GM12892 (cell line): ENCODE measurements around the gene ATP8A1.

Experiments used
- POLR2A ChIP-seq: IDR thresholded peaks from 2 replicates; pipeline ENCODE4 v1.6.1; 2011; ENCODE audit warnings: low read depth, low read length, control low read depth
- POLR2AphosphoS5 ChIP-seq: IDR thresholded peaks from 2 replicates; pipeline ENCODE4 v1.6.1; 2011; ENCODE audit warnings: low read depth, low read length, control low read depth
- TAF1 ChIP-seq: IDR thresholded peaks from 2 replicates; pipeline ENCODE4 v1.6.1; 2011; ENCODE audit warnings: low read depth, mild to moderate bottlenecking, control low read depth, low read length, borderline replicate concordance

DNA sequence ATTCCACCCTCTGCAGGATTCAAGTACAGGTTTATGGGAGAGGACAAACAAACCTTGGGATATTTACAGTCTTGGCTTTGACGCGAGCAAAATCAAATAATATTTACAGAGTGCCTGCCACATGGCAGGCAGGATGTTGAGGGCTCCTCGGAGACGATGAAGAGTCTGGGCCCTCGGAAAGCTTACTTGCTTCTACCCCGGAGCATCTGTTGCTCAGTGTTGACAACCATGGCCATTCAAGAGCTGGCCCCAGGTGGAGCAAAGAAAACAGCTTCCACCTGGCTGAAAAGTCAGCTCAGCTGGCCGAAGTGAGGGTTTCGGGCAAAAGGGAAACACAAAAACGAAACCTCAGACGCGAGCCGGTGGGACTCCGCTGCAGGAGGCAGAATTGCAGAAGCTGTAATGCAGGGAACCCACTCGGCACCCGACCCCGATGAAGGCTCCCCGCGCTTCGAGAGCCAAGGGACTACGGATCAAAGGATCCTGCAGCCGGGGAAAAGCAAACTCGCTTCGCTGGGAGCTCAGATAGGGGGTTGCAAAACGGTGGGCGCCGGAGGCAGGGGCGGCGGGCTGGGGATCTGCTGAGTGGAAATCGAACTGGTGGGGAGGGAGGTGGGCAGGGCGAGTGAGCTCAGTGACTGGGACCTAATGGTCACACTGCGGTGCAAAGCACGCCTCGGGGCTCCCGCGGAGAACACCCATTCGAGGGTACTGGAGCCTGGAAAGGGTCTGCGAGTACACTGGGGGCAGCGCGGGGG lies 805 bp downstream of the ATP8A1 start:
- TF ChIP-seq POLR2A = no peak
- peak; percentile 40; the same call in 1 of the 2 replicates for TF ChIP-seq POLR2AphosphoS5
- TF ChIP-seq TAF1 = no peak
